Fibroblast of skin of left quadriceps (primary cell): ENCODE results near the gene PI4KB.
A peak's percentile ranks its signal among the peaks of the same experiment; 100 is the strongest.

ENCODE experiments used
- DNase-seq, 2 experiments: peaks; one replicate each; pipeline ENCODE4 v3.0.0-alpha.2; 2013; ENCODE audit warnings: low read depth in 2 of 2

Gene PI4KB

GRCh38 chr1:151311589-151312331, 15.5 kb downstream of the PI4KB start:
- peak; percentile 94 to 95 for DNase-seq

- no peak for DNase-seq
These were observed 16.2 kb downstream of the PI4KB start for GRCh38 chr1:151311011-151311410.

GRCh38 chr1:151309811-151310323, 17.3 kb downstream of the PI4KB start:
- DNase-seq = no peak

GRCh38 chr1:151294742-151295462, 32.3 kb downstream of the PI4KB start:
- DNase-seq = no peak

GRCh38 chr1:151293093-151293492, 34.1 kb downstream of the PI4KB start:
- DNase-seq = no peak

GRCh38 chr1:151292207-151293030, 34.8 kb downstream of the PI4KB start:
- DNase-seq = no peak

- no peak for DNase-seq
These were observed 36.4 kb downstream of the PI4KB start for GRCh38 chr1:151290709-151291303.

- DNase-seq = no peak
These were observed 37.1 kb downstream of the PI4KB start for GRCh38 chr1:151289991-151290708.

GRCh38 chr1:151289080-151289935, 37.9 kb downstream of the PI4KB start:
- DNase-seq = no peak

- DNase-seq = no peak
These were observed 38.7 kb downstream of the PI4KB start for GRCh38 chr1:151288502-151288901.

GRCh38 chr1:151287767-151288500, 39.3 kb downstream of the PI4KB start:
- no peak for DNase-seq

GRCh38 chr1:151287341-151287699, 39.9 kb downstream of the PI4KB start:
- no peak for DNase-seq

GRCh38 chr1:151286619-151287340, 40.4 kb downstream of the PI4KB start:
- DNase-seq = no peak

- DNase-seq = no peak
These were observed 43.1 kb downstream of the PI4KB start for GRCh38 chr1:151284013-151284577.

GRCh38 chr1:151282883-151283725, 44.1 kb downstream of the PI4KB start:
- DNase-seq = no peak

GRCh38 chr1:151281969-151282882, 45.0 kb downstream of the PI4KB start, which contains the start of gene ZNF687:
ZNF687 (plus strand) TSS chr1:151282299; CDS start chr1:151286292, 3,993 bp downstream.
- peak; percentile 100 for DNase-seq
